Measurements from ENCODE around the gene PPP4R3A.

Gene PPP4R3A

GRCh38 chr14:91417983-91418386 is 92.1 kb downstream of the PPP4R3A start:
- H3K27me3 ChIP-seq (replicated peaks; ENCODE audit: control insufficient read depth, insufficient read depth, low read length) = no peaks in the 10 kb centered on the region
- peaks cover 3% of the 10 kb centered on the region for H3K36me3 ChIP-seq (ENCODE audit: control insufficient read depth, insufficient read depth, low read length)
- TF ChIP-seq CTCF (IDR thresholded peaks at IDR 0.05; ENCODE audit: insufficient read depth, low read length, poor library complexity, severe bottlenecking) = no peak
- peak overlapping the region; percentile 54 for H3K4me3 ChIP-seq (replicated peaks; ENCODE audit: low read depth, low read length)
- DNase-seq (ENCODE audit: extremely low read depth, insufficient read length) = peak; percentile 82

- H3K27me3 ChIP-seq (replicated peaks; ENCODE audit: control insufficient read depth, insufficient read depth, low read length) = no peaks in the 10 kb centered on the region
- TF ChIP-seq CTCF (IDR thresholded peaks at IDR 0.05; ENCODE audit: insufficient read depth, low read length, poor library complexity, severe bottlenecking) = no peak
- H3K4me3 ChIP-seq (replicated peaks; ENCODE audit: low read depth, low read length) = peak within 1 kb of the TSS; percentile 79
- peaks cover 3% of the 10 kb centered on the region for H3K36me3 ChIP-seq (ENCODE audit: control insufficient read depth, insufficient read depth, low read length)
- DNase-seq (ENCODE audit: extremely low read depth, insufficient read length) = peak; percentile 80
Measured at GRCh38 chr14:91417120-91417982, 92.8 kb downstream of the PPP4R3A start, which contains the start of gene CCDC88C. CCDC88C (minus strand) TSS chr14:91417820; CDS start chr14:91417690, 130 bp downstream.

DNA sequence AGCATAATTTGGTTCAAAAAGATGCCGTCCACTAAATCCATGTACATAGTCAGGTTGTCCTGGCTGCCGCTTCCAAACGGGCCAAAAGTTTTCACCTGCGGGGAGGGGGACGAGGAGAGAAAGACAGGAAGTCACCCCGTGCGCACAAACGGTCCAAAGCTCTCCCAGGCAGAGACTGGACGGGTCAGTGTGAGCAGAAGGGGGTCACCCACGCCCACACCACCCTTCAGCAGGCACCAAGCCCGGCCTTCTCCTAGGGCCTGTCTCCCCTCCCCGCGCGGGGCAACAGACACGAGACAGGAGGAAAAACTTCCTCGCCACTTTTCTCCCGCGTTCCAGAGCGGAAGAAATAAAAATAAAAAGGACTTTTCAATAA is 93.4 kb downstream of the PPP4R3A start:
- H3K4me3 ChIP-seq (replicated peaks; ENCODE audit: low read depth, low read length) = peak overlapping the region; percentile 79
- TF ChIP-seq CTCF (IDR thresholded peaks at IDR 0.05; ENCODE audit: insufficient read depth, low read length, poor library complexity, severe bottlenecking) = no peak
- DNase-seq (ENCODE audit: extremely low read depth, insufficient read length) = peak; percentile 55

GRCh38 chr14:91415794-91416743 is 94.0 kb downstream of the PPP4R3A start:
- Histone ChIP-seq H3K36me3 (ENCODE audit: control insufficient read depth, insufficient read depth, low read length) (peaks cover 3% of the 10 kb centered on the region), H3K4me3 (replicated peaks; ENCODE audit: low read depth, low read length) (peak overlapping the region; percentile 79), H3K27me3 (replicated peaks; ENCODE audit: control insufficient read depth, insufficient read depth, low read length) (no peaks in the 10 kb centered on the region)
- TF ChIP-seq CTCF (IDR thresholded peaks at IDR 0.05; ENCODE audit: insufficient read depth, low read length, poor library complexity, severe bottlenecking) = no peak
- DNase-seq (ENCODE audit: extremely low read depth, insufficient read length) = peak; percentile 71

More for the DNA sequence above, 93.4 kb downstream of the PPP4R3A start:
- no peaks in the 10 kb centered on the region for H3K27me3 ChIP-seq (replicated peaks; ENCODE audit: control insufficient read depth, insufficient read depth, low read length)
- H3K36me3 ChIP-seq (ENCODE audit: control insufficient read depth, insufficient read depth, low read length) = peaks cover 3% of the 10 kb centered on the region

GRCh38 chr14:91414475-91414833 is 95.7 kb downstream of the PPP4R3A start:
- peak overlapping the region; percentile 79 for H3K4me3 ChIP-seq (replicated peaks; ENCODE audit: low read depth, low read length)
- no peaks in the 10 kb centered on the region for H3K27me3 ChIP-seq (replicated peaks; ENCODE audit: control insufficient read depth, insufficient read depth, low read length)
- peaks cover 3% of the 10 kb centered on the region for H3K36me3 ChIP-seq (ENCODE audit: control insufficient read depth, insufficient read depth, low read length)
- DNase-seq (ENCODE audit: extremely low read depth, insufficient read length) = no peak
- TF ChIP-seq CTCF (IDR thresholded peaks at IDR 0.05; ENCODE audit: insufficient read depth, low read length, poor library complexity, severe bottlenecking) = no peak
